PC-9 (cell line): ENCODE results near the gene CXCL16. TPM values are rescaled to one million over a fixed set of nuclear protein-coding genes. Genes with fewer than 3 reads are reported as not detected.
A peak's percentile ranks its signal among the peaks of the same experiment; 100 is the strongest.

Source experiments
- BruUV-seq: library from RNA; stranded (reverse); fragments of 400-500 nt; replicated peaks from 2 replicates; lab custom pipeline; 2021; lab: Mats Ljungman, UMichigan
- CTCF ChIA-PET: fragments of 300-600 bp; sonication (Branson Sonifier 250); formaldehyde crosslinking; loops from one replicate; lab custom pipeline; 2022; ENCODE audit warnings: antibody characterized with exemption; lab: Charles Lee
- POLR2A ChIA-PET: fragments of 300-600 bp; sonication (Branson Sonifier 250); formaldehyde crosslinking; loops from one replicate; lab custom pipeline; 2022; ENCODE audit warnings: antibody characterized with exemption; ENCODE audit not compliant: unreplicated experiment; lab: Charles Lee
- DNase-seq, 2 experiments: peaks; one replicate each; pipeline versions ENCODE4 v3.0.0 to v3.0.0-alpha.2; 2015 to 2022; ENCODE audit warnings: mixed read lengths in 1 of 2
- H2AFZ ChIP-seq: fragments of 200-600 bp; sonication (generic); 2 replicates; pipeline ENCODE4 v1.8.1; 2017; ENCODE audit warnings: antibody characterized with exemption
- H3F3A ChIP-seq: fragments of 200-600 bp; sonication (generic); 2 replicates; pipeline ENCODE4 v1.8.1; 2017; ENCODE audit warnings: antibody characterized with exemption, mild to moderate bottlenecking, low read depth; ENCODE audit not compliant: insufficient read depth
- H3K27ac ChIP-seq: fragments of 200-600 bp; sonication (generic); 2 replicates; pipeline ENCODE4 v1.6.1; 2016; ENCODE audit warnings: mixed run types
- H3K27me3 ChIP-seq: fragments of 200-600 bp; sonication (generic); 2 replicates; pipeline ENCODE4 v1.6.1; 2016; ENCODE audit warnings: low read depth, mixed run types; ENCODE audit not compliant: insufficient read depth
- H3K36me3 ChIP-seq: fragments of 200-600 bp; sonication (generic); 2 replicates; pipeline ENCODE4 v1.6.1; 2016; ENCODE audit warnings: low read depth, mixed run types
- H3K4me1 ChIP-seq: fragments of 200-600 bp; sonication (generic); replicated peaks from 2 replicates; pipeline ENCODE4 v1.6.1; 2016; ENCODE audit warnings: mixed run types; ENCODE audit not compliant: insufficient read depth
- H3K4me2 ChIP-seq: fragments of 200-600 bp; sonication (generic); 2 replicates; pipeline ENCODE4 v1.6.1; 2017; ENCODE audit warnings: mixed run types
- H3K4me3 ChIP-seq: fragments of 200-600 bp; sonication (generic); 2 replicates; pipeline ENCODE4 v1.6.1; 2016; ENCODE audit warnings: mixed run types
- H3K79me2 ChIP-seq: fragments of 200-600 bp; sonication (generic); 2 replicates; pipeline ENCODE4 v1.6.1; 2017; ENCODE audit warnings: low read depth, mixed run types
- H3K9me2 ChIP-seq: fragments of 200-600 bp; sonication (generic); 2 replicates; pipeline ENCODE4 v1.8.1; 2017; ENCODE audit warnings: mild to moderate bottlenecking; ENCODE audit not compliant: insufficient read depth
- H3K9me3 ChIP-seq: fragments of 200-600 bp; sonication (generic); 2 replicates; pipeline ENCODE4 v1.8.1; 2016; ENCODE audit warnings: low read depth; ENCODE audit not compliant: insufficient read depth
- H4K20me1 ChIP-seq: fragments of 200-600 bp; sonication (generic); 2 replicates; pipeline ENCODE4 v1.8.1; 2017; ENCODE audit not compliant: insufficient read depth
- CTCF ChIP-seq: fragments of 200-600 bp; sonication (generic); conservative IDR thresholded peaks from 2 replicates; pipeline ENCODE4 v1.6.1; 2017; ENCODE audit warnings: mixed run types, antibody characterized with exemption, mild to moderate bottlenecking, moderate library complexity
- EZH2 ChIP-seq: fragments of 200-600 bp; sonication (generic); IDR thresholded peaks from 2 replicates; pipeline ENCODE4 v1.8.0; 2017; ENCODE audit warnings: antibody characterized with exemption, low read depth
- intact Hi-C: fragments of 100-400 bp; cut with micrococcal nuclease; formaldehyde crosslinking; loops from one replicate; pipeline ENCODE4 v1.10.0; 2022; ENCODE audit not compliant: unreplicated experiment
- total RNA-seq: library from RNA; stranded (reverse); gene quantifications from 2 replicates; pipeline ENCODE4 v1.2.3, GENCODE V29; 2021

The CXCL16 gene
- total RNA-seq, 1 experiment from 2014 or later = 52.4 TPM

- H3K9me3 ChIP-seq = no peaks in the 10 kb centered on the region
- no TSS peak for BruUV-seq
- peaks cover 15% of the 10 kb centered on the region; the same call in 1 of the 2 replicates for H3K79me2 ChIP-seq
- no peaks in the 10 kb centered on the region for H3K36me3 ChIP-seq
- H3K9me2 ChIP-seq = no peaks in the 10 kb centered on the region
- H2AFZ ChIP-seq = no peak overlapping the region
- ChIA-PET POLR2A (no interaction called here), CTCF (interaction anchor here (0.6 kb wide), 1 partner anchor 79 kb away, joined by 5 read pairs; no protein-coding TSS in a partner anchor)
- H3K4me2 ChIP-seq = peak overlapping the region; percentile 94
- H3K4me3 ChIP-seq = peak overlapping the region; percentile 84
- no peak for DNase-seq
- intact Hi-C loops = no loop called here
- TF ChIP-seq CTCF = no peak
- no peak for TF ChIP-seq EZH2
- peaks cover 20% of the 10 kb centered on the region for H3K4me1 ChIP-seq
- peaks cover 24% of the 10 kb centered on the region for H3F3A ChIP-seq
- H3K27me3 ChIP-seq = no peaks in the 10 kb centered on the region
- H4K20me1 ChIP-seq = no peaks in the 10 kb centered on the region
- H3K27ac ChIP-seq = peak overlapping the region; percentile 38; the same call in 1 of the 2 replicates
Observed at GRCh38 chr17:4788159-4788806, 48.6 kb upstream of the CXCL16 start.

- H3K4me2 ChIP-seq = no peak overlapping the region
- BruUV-seq = no TSS peak
- CTCF ChIA-PET = interaction anchor here (0.5 to 0.6 kb wide), 2 partner anchors 22 to 626 kb away, joined by 3 read pairs; no protein-coding TSS in a partner anchor
- intact Hi-C loops = no loop called here
- no peaks in the 10 kb centered on the region for H4K20me1 ChIP-seq
- no peaks in the 10 kb centered on the region for H3K27me3 ChIP-seq
- no peak for TF ChIP-seq CTCF
- no peak for TF ChIP-seq EZH2
- H3K79me2 ChIP-seq = peaks cover 15% of the 10 kb centered on the region; the same call in 1 of the 2 replicates
- peaks cover 20% of the 10 kb centered on the region for H3K4me1 ChIP-seq
- H3F3A ChIP-seq = peaks cover 24% of the 10 kb centered on the region; the same call in 1 of the 2 replicates
- no peaks in the 10 kb centered on the region for H3K9me2 ChIP-seq
- H3K36me3 ChIP-seq = no peaks in the 10 kb centered on the region
- POLR2A ChIA-PET = no interaction called here
- H3K27ac ChIP-seq = no peak overlapping the region
- no peak overlapping the region for H2AFZ ChIP-seq
- no peaks in the 10 kb centered on the region for H3K9me3 ChIP-seq
- DNase-seq = no peak
- no peak overlapping the region for H3K4me3 ChIP-seq
Observed at GRCh38 chr17:4786516-4786915, 46.8 kb upstream of the CXCL16 start.

- Histone ChIP-seq H3K9me2 (no peaks in the 10 kb centered on the region), H3K4me3 (no peak within 1 kb of the TSS), H3F3A (peaks cover 23% of the 10 kb centered on the region; the same call in 1 of the 2 replicates), H3K36me3 (no peaks in the 10 kb centered on the region), H2AFZ (no peak within 1 kb of the TSS), H3K27me3 (no peaks in the 10 kb centered on the region), H3K79me2 (peaks cover 15% of the 10 kb centered on the region; the same call in 1 of the 2 replicates), H3K4me2 (peak within 1 kb of the TSS; percentile 94; the same call in 1 of the 2 replicates), H4K20me1 (no peaks in the 10 kb centered on the region), H3K27ac (no peak within 1 kb of the TSS), H3K9me3 (no peaks in the 10 kb centered on the region), H3K4me1 (peaks cover 20% of the 10 kb centered on the region)
- intact Hi-C loops = no loop called here
- ChIA-PET POLR2A (no interaction called here), CTCF (interaction anchor here (0.5 to 0.6 kb wide), 2 partner anchors 22 to 126 kb away, joined by 3 read pairs; no protein-coding TSS in a partner anchor)
- no peak for DNase-seq
- BruUV-seq = no TSS peak
- TF ChIP-seq CTCF (no peak), EZH2 (no peak)
Observed at GRCh38 chr17:4786106-4786511, 46.4 kb upstream of the CXCL16 start, which contains the start of gene VMO1. VMO1 (minus strand) TSS chr17:4786364; CDS start chr17:4786352, 12 bp downstream.
